K562 (cell line): Measurements from ENCODE around the gene TERT. TPM values are rescaled to one million over a fixed set of nuclear protein-coding genes. Genes with fewer than 3 reads are reported as not detected.

ENCODE experiments used
- ATF4 ChIP-seq: fragments of 450-650 bp; formaldehyde crosslinking; IDR thresholded peaks from 2 replicates; pipeline ENCODE4 v1.4.0; 2022; ENCODE audit warnings: mild to moderate bottlenecking, moderate library complexity
- CBX5 ChIP-seq: IDR thresholded peaks from 2 replicates; pipeline ENCODE4 v1.6.1; 2014; ENCODE audit warnings: low read depth, borderline replicate concordance
- HNRNPLL ChIP-seq: fragments of 200-400 bp; formaldehyde crosslinking; IDR thresholded peaks from 2 replicates; pipeline ENCODE4 v1.6.1; 2017; ENCODE audit warnings: low read length, low read depth, mild to moderate bottlenecking; ENCODE audit not compliant: poor library complexity, severe bottlenecking
- NFXL1 ChIP-seq: fragments of 450-650 bp; formaldehyde crosslinking; IDR thresholded peaks from 2 replicates; pipeline ENCODE4 v1.4.0; 2021; ENCODE audit warnings: mild to moderate bottlenecking
- ZNF551 ChIP-seq: fragments of 250-450 bp; sonication (Bioruptor Pico); IDR thresholded peaks from 2 replicates; pipeline ENCODE4 v1.5.0; 2021; ENCODE audit warnings: mild to moderate bottlenecking, moderate library complexity
- polyA plus RNA-seq, 8 experiments: library from polyadenylated mRNA; depleted of rRNA in 4 of 8; stranded (reverse) in 5 of 8; unstranded in 3 of 8; fragments of >200 nt; fragmentation: Nextera tagmentation in 2 of 8; fragmentation: Illumina TruSeq in 1 of 8; extraction: Ambion mirVana in 2 of 8; extraction: Trizol in 1 of 8; gene quantifications; 2 replicates each; pipeline versions ENCODE4 v1.2.1 to v1.2.3, GENCODE V29; 2011 to 2014; ENCODE audit warnings: inconsistent platforms in 1 of 8, missing spikeins in 1 of 8
- total RNA-seq, 7 experiments: library from RNA; depleted of rRNA in 6 of 7; stranded (reverse); fragments of >200 nt in 6 of 7; fragmentation: Illumina TruSeq in 2 of 7; extraction: Trizol in 2 of 7; gene quantifications; 2 replicates each; pipeline versions ENCODE4 v1.2.1 to v1.2.3, GENCODE V29; 2011 to 2021; ENCODE audit warnings: low replicate concordance in 1 of 7
- TF ChIP-seq, protein P1 (sequence below): sonication (generic); formaldehyde crosslinking; IDR thresholded peaks from 2 replicates; pipeline ENCODE4 v1.8.0; 2023; ENCODE audit warnings: missing genetic modification reagents, mild to moderate bottlenecking, borderline replicate concordance
- TF ChIP-seq, protein P2 (sequence below): sonication (generic); formaldehyde crosslinking; IDR thresholded peaks from 2 replicates; pipeline ENCODE4 v1.8.0; 2022; ENCODE audit warnings: missing genetic modification reagents, mild to moderate bottlenecking, borderline replicate concordance

The TERT gene
- total and polyA plus RNA-seq, 9 of the 15 experiments (the other 6 are each of a cell fraction or from before 2014, with no cell fraction given) = 0.08 to 4.5 (median 0.98) TPM; not detected in 1

GRCh38 chr5:1297243-1297642 lies 2.4 kb upstream of the TERT start (continued):
- TF ChIP-seq, protein P1, sequence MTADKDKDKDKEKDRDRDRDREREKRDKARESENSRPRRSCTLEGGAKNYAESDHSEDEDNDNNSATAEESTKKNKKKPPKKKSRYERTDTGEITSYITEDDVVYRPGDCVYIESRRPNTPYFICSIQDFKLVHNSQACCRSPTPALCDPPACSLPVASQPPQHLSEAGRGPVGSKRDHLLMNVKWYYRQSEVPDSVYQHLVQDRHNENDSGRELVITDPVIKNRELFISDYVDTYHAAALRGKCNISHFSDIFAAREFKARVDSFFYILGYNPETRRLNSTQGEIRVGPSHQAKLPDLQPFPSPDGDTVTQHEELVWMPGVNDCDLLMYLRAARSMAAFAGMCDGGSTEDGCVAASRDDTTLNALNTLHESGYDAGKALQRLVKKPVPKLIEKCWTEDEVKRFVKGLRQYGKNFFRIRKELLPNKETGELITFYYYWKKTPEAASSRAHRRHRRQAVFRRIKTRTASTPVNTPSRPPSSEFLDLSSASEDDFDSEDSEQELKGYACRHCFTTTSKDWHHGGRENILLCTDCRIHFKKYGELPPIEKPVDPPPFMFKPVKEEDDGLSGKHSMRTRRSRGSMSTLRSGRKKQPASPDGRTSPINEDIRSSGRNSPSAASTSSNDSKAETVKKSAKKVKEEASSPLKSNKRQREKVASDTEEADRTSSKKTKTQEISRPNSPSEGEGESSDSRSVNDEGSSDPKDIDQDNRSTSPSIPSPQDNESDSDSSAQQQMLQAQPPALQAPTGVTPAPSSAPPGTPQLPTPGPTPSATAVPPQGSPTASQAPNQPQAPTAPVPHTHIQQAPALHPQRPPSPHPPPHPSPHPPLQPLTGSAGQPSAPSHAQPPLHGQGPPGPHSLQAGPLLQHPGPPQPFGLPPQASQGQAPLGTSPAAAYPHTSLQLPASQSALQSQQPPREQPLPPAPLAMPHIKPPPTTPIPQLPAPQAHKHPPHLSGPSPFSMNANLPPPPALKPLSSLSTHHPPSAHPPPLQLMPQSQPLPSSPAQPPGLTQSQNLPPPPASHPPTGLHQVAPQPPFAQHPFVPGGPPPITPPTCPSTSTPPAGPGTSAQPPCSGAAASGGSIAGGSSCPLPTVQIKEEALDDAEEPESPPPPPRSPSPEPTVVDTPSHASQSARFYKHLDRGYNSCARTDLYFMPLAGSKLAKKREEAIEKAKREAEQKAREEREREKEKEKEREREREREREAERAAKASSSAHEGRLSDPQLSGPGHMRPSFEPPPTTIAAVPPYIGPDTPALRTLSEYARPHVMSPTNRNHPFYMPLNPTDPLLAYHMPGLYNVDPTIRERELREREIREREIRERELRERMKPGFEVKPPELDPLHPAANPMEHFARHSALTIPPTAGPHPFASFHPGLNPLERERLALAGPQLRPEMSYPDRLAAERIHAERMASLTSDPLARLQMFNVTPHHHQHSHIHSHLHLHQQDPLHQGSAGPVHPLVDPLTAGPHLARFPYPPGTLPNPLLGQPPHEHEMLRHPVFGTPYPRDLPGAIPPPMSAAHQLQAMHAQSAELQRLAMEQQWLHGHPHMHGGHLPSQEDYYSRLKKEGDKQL (CRISPR knock-in tag) = no peak
- TF ChIP-seq CBX5 = no peak
- TF ChIP-seq ATF4 (CRISPR knock-in tag) = no peak
- TF ChIP-seq ZNF551 (CRISPR knock-in tag) = no peak
- TF ChIP-seq NFXL1 (CRISPR knock-in tag) = no peak
- TF ChIP-seq, protein P2, sequence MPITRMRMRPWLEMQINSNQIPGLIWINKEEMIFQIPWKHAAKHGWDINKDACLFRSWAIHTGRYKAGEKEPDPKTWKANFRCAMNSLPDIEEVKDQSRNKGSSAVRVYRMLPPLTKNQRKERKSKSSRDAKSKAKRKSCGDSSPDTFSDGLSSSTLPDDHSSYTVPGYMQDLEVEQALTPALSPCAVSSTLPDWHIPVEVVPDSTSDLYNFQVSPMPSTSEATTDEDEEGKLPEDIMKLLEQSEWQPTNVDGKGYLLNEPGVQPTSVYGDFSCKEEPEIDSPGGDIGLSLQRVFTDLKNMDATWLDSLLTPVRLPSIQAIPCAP (CRISPR knock-in tag) = no peak
- TF ChIP-seq HNRNPLL = no peak
- TF ChIP-seq, all 486 proteins: peak for 0
